ENCODE data around the gene ANKRD40. TPM values are rescaled to one million over a fixed set of nuclear protein-coding genes. Genes with fewer than 3 reads are reported as not detected.

ANKRD40 gene
- total RNA-seq, 1 donor from 2014 or later, result 24.8 TPM

- DNase-seq, result no peak
Observed at GRCh38 chr17:50668025-50668837, 39.5 kb downstream of the ANKRD40 start.

GRCh38 chr17:50667259-50668024 is 40.3 kb downstream of the ANKRD40 start:
- DNase-seq, result no peak

GRCh38 chr17:50666316-50666715 is 41.4 kb downstream of the ANKRD40 start:
- DNase-seq, result no peak

GRCh38 chr17:50665838-50666237 is 41.9 kb downstream of the ANKRD40 start:
- DNase-seq, result no peak

- DNase-seq, result no peak
Observed at GRCh38 chr17:50664788-50665458, 42.8 kb downstream of the ANKRD40 start.

- DNase-seq, result no peak
Observed at GRCh38 chr17:50663812-50664374, 43.8 kb downstream of the ANKRD40 start.

GRCh38 chr17:50662632-50663225 is 45.0 kb downstream of the ANKRD40 start:
- no peak for DNase-seq

- DNase-seq, result no peak
Observed at GRCh38 chr17:50661795-50662391, 45.8 kb downstream of the ANKRD40 start.

GRCh38 chr17:50661348-50661747 is 46.4 kb downstream of the ANKRD40 start:
- no peak for DNase-seq

GRCh38 chr17:50660887-50661345 is 46.8 kb downstream of the ANKRD40 start:
- DNase-seq, result no peak

GRCh38 chr17:50660042-50660886 is 47.5 kb downstream of the ANKRD40 start:
- no peak for DNase-seq

- no peak for DNase-seq
Observed at GRCh38 chr17:50659179-50659578, 48.5 kb downstream of the ANKRD40 start.

GRCh38 chr17:50658616-50659015 is 49.1 kb downstream of the ANKRD40 start:
- no peak for DNase-seq

- DNase-seq, result no peak
Observed at GRCh38 chr17:50657627-50658026, 50.1 kb downstream of the ANKRD40 start.

GRCh38 chr17:50657054-50657453 is 50.7 kb downstream of the ANKRD40 start:
- DNase-seq, result no peak

- DNase-seq, result no peak
Observed at GRCh38 chr17:50656509-50656908, 51.2 kb downstream of the ANKRD40 start.

- no peak for DNase-seq
Observed at GRCh38 chr17:50653738-50654137, 54.0 kb downstream of the ANKRD40 start.

- DNase-seq, result no peak
Observed at GRCh38 chr17:50651661-50652060, 56.1 kb downstream of the ANKRD40 start.

- DNase-seq, result no peak
Observed at GRCh38 chr17:50649042-50649908, 58.4 kb downstream of the ANKRD40 start.

- no peak for DNase-seq
Observed at GRCh38 chr17:50647187-50647586, 60.5 kb downstream of the ANKRD40 start.

Data from skin of body (tissue), 2 donors.